Stimulated activated CD4-positive, alpha-beta T cell treated with anti-CD3 and anti-CD28 coated beads, TNF-alpha, amount 100 ng/mL, for 24 hours (primary cell): ENCODE data around the gene ADAMTS4.

Experiments
- DNase-seq, 3 experiments: peaks; one replicate each; pipeline ENCODE4 v3.0.0-alpha.2; 2020; ENCODE audit warnings: low read depth in 3 of 3

ADAMTS4 gene

DNA sequence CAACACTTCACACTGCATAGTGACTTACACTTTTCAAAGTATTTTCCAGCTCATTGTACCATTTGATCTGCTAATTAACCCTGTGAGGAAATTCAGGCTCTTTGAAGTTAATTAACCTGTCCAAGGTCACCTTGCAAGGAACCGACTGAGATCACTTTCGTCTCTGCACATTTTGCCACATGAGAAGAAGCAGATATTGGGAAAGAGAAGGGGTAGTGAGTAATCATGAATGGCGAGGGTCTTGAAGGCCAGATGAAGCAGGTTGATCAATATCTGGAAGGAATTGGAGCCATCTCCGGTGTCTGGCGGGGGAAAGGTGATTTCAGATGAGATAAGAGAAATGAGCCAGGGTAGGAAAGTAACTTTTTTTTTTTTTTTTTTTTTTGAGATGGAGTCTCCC lies 21.1 kb upstream of the ADAMTS4 start:
- DNase-seq, result no peak

DNA sequence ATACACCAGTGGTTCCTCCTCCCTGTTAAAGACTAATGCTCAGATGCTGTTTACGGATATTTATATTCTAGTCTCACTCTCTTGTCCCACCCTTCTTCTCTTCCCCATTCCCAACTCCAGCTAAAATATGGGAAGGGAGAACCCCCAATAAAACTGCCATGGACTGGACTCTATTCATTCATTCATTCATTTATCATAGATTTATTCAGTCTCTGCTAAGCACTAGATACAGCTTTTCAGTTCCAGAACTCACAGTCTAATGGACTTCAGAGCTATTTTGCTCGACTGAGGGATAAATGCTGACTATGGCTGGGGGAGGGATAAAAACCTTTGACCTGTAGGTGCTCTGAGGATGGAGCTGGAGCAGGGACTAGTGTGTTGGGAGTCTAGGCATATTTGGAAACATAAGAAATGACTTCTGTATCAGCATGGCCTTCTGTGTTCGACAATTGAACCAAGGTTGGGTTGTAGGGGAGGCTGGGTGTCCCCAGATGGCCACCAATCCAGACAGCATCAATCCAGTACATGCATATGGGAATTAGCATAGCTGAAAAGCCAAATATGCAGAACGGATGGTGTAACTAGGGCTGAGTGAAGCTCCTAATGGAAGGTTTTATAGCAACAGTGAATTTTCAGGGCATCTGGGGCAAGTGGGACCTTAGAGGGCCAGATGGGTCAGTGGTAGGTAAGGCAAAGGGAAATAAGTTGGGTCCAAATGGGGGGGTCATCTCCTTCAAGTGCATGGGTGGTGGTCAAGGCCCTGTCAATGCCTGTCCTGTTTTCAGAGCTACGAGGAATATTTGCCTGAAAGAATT lies 20.4 kb upstream of the ADAMTS4 start:
- DNase-seq, result no peak

DNA sequence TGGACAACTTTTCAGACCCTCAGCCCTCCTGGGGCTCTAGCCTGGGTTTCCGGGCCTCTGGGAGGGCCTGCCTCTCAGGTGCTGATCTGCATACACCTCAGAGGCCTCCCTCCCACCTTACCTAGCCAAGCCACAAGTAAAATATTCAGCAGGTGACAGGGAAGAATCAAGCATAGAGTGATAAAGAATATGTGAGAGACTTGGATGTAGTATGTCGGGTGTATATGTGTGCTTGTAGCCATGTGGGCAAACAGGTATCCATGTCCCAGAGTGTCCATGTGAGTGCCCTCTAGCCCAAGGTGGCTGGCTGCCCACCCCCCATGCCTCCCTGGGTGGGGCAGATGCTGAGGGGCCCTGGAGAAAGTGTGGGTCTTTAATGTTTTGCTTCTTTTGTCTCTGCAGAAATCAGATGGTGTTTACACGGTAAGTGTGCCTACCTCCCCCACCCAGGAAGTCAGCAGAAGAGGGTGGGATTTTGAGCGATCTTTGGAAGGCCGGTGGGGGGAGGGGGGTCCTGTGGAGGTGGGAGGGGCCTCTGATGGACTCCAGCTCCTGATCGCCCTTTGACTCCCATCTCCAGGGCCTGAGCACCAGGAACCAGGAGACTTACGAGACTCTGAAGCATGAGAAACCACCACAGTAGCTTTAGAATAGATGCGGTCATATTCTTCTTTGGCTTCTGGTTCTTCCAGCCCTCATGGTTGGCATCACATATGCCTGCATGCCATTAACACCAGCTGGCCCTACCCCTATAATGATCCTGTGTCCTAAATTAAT lies 19.6 kb upstream of the ADAMTS4 start:
- DNase-seq, result no peak

DNA sequence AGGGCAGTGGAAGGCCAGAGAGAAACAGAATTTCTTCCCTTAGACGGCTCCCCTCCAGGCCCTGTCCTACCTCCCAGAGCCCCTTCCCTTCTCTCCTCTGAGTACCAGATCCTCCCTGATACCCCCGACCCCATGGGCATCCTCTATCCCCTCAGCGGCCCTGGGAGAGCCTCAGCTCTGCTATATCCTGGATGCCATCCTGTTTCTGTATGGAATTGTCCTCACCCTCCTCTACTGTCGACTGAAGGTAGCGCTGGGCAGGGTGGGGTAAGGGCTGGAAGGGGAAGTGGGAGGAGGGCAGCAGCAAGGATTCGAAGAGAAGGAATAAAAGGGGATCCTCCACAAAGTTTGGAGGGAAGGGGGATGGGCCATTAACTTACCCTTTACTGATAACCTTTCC lies 19.0 kb upstream of the ADAMTS4 start:
- no peak for DNase-seq

DNA sequence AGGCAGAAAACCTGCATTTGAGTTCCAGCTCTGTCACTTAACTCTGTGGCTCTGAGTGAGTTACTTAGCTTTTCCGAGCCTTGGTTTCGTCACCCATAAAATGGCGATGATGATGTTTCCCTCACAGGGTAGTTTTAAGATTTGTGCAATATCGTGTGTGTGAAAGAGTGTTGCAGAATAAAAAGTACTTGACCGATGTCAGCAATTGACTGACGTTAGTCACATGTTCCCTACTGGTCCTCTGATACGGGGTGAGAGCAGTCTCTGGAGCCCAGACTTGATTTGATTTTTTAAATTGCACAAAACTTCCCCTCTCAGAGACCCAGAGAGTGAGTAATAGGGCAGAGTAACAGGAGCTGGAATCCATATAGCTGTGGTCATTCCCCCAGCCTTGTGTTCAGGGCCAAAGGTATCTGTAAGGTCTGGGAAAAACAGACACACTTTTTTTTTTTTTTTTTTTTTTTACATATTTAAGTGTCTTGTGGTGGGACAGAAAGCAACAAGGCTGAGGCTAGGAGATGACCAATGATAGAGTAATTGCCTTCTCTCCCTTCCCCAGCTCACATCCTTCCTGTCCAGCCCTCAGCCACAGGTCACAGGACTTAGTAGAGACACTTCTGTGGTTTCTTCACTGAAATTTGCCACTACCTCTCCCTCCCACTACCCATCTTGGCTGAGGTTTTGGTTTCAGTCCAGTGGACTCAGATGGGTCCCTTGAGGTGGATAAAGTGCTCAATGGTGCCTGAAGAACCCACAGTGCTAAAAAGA lies 18.3 kb upstream of the ADAMTS4 start:
- no peak for DNase-seq

DNA sequence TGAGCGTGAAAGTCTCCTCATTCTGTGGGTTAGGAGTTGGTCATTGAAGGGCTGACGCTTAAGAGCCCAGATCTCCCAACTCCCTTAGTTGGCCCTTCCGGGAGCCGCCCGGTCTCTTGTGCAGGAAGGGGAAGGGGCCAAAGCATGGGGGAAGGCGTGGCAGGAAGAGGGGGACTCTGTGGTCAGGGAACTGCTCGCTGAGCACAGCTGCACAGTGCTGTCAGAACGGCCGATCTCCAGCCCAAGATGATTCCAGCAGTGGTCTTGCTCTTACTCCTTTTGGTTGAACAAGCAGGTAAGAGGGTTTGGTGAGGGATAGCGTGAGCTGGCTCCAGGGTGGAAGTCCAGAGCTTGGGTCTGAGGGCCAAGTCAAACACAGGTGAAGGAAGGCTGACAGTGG lies 16.2 kb upstream of the ADAMTS4 start, which contains the start of gene FCER1G:
Gene FCER1G (plus strand): TSS at position 220 of the 400 bp plus-strand sequence. CDS start 27 bp downstream, at position 247.
- no peak for DNase-seq

DNA sequence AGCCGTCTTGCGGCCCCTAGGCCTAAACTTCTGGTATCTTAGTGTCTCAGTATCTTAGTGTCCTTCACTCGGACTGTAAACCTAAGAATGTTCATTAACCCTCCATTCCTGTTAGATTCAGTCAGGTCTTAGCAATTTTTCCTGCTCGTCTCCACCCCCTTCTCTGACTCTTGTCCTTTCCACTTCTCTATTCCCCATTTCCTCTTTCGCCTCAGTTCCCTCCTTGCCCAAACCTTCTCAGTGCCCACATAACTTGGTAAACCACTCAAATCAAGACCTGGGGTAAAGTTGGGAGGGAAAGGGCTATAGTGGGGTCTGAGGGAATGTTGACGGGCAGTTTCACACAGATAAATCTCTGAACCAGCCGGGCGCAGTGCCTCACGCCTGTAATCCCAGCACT lies 15.5 kb upstream of the ADAMTS4 start:
- no peak for DNase-seq

GRCh38 chr1:161209790-161210409 lies 11.0 kb upstream of the ADAMTS4 start:
- peak; percentile 43 to 63 (median 62) for DNase-seq

DNA sequence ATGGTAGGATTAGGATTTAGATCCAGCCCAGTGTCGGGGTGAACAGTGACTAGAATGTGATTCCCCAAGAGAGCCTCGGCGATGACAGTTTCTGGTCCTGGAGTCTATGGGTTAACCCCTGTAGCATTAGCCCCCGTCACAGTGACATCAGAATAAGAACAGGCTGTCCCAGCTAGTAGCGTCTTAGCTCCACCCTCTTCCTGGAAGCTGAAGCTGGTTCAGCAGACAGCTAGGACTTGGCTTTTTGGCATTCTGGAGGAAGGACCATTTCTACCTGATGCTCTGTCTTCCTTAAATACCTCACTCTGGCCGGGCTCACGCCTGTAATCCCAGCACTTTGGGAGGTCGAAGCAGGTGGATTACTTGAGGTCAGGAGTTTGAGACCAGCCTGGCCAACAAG lies 8.3 kb upstream of the ADAMTS4 start:
- DNase-seq, result no peak

- no peak for DNase-seq
These were observed 7.7 kb upstream of the ADAMTS4 start for GRCh38 chr1:161206411-161207140.

DNA sequence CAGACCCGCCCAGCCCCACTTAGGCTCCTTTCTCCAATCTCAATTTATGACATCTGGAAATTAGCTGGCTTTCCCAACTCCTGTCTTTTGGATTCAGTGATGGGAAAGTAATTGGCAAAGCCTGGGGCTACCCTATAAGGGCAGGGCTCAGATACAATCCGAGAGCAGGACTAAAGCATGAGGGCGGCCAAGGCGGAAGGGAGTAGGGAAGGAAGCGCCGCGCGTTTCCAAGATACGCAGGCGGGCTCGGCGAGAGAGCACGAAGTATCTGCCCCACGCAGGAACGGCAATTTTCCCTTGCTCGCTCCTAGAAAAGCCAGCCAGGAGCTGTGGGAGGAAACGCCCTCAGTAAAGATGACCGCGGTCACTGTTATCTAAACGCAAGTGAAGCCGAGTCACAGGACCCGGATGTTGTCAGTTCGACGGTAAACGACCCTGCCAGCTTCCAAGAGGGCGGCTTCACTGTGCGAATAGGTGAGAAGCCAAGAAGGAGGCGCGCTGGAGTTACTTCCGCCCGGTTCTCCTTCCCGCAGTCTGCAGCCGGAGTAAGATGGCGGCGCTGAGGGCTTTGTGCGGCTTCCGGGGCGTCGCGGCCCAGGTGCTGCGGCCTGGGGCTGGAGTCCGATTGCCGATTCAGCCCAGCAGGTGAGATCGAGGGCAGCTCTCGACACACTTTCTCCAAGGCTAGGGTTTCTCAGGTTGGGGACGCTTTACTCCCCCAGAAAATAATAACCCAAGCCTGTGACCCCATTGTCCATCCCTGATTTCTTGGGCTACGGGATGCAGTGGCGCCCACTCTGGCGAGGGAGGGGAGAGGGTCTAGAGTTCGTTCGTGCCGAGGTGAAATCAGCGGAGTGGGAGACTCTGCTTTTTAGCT lies 3.2 kb upstream of the ADAMTS4 start, which contains the start of gene NDUFS2:
Gene NDUFS2 (plus strand): TSS at position 532 of the 877 bp plus-strand sequence. CDS start 19 bp downstream, at position 551.
- DNase-seq, result peak; percentile 94 to 95 (median 95)

GRCh38 chr1:161200992-161201835 lies 2.4 kb upstream of the ADAMTS4 start:
- no peak for DNase-seq

- DNase-seq, result no peak
These were observed 1.7 kb upstream of the ADAMTS4 start for GRCh38 chr1:161200421-161200991.

DNA sequence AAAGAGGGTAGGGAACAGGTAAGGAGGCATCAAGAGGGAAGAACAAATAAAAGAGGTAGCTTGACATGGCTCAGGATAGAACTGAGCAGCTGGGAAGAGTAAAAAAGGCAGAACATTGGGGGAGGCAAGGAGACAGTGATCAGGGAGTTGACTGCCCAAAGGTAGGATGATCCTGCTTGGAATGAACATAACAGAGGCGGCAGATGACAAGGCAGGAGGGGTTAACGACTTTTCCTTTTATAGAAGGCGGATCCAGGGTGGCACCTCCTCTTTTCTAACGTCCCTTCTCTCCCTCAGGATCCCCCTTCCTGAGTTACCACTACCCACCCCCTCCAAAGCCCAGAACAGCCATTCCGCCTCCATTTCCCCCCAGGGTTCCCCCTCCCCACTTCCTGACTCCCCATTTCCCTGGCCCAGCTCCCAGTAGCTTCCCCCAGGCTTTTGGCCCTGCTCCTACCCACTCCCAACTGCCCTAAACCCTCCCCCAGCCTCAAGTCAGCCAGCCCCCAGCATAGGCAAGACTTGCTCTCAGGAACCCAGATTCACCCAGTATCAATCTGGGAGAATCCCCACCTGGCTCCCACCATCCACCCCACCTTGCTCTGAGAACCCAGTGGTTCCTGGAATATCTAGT lies 769 bp upstream of the ADAMTS4 start:
- no peak for DNase-seq

DNA sequence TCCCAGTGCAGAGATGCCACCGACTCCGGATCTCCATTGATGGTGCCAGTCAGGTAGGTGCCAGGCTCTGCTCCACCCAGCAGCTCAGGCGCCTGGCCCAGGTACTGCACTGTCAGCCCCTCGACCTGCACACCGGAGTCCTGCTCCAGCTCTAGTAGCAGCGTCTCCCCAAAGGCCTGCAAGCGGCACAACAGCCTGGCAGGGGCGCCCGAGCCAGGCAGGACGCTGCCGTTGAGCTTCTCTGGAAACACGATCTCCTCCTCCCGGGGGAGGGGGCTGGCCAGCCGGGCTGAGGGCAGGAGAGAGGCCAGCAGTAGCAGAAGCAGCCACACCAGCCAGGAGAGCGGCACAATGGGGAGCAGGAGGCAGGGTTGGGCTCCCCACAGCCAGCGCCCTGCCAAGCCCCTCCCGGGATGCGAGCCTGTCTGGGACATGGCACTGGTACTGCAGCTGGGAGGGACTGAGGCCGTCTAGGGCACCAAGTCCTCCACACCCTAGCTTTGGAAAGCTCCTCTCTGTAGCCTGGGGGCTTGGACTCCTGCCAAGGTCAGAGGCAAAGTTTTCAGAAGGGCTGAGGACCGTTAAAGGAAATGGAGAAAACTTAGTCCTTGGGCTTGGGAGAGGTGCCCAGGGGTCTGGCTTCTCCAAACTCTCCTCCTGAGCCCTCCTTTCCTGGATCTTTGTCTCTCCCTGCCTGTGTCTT lies 509 bp downstream of the ADAMTS4 start:
- no peak for DNase-seq

DNA sequence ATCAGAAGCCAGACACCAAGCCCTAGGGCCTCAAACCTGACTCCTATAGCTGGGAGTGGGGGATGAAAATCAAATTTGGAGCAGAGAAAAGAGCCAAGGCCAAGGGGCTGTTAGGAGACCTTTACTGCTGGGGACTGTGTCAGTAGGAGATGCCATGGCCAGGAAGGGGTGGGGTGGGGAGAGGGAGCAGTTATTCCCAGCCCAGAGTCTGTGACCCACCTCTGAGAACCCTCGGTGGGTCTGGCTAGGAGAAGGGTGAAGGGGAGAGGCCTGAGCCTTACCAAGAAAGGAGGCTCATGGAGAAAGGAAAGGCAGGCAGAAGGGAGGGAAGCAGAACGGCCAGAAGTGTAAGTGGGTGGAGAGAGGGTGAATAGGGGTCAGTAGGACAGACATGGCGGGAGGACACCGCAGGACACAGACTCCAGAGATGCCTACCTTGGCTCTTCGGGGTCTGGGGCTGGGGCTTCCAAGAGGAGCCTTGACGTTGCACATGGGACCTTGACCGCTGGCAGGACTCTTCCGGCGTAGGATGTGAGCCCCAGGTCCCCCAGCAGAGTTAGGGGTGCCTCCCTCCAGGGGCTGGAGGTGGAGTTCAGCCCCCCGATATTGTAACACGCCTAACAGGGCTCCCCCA lies 1.2 kb downstream of the ADAMTS4 start:
- DNase-seq, result no peak
